C1 segment of cervical spinal cord (tissue), 14 donors: ENCODE data around the gene CALM3.

Experiments used
- DNase-seq, 14 donors: peaks; one replicate each; lab custom pipeline; 2025; lab: John Stamatoyannopoulos, UW

CALM3 gene

GRCh38 chr19:46634656-46635218 is 33.6 kb downstream of the CALM3 start:
- no peak for DNase-seq

GRCh38 chr19:46635920-46636761 is 35.0 kb downstream of the CALM3 start, which contains the start of gene GNG8:
Gene GNG8, minus strand, starts transcription at chr19:46636202. Its CDS starts 1,520 bp downstream, at chr19:46634682.
- peak in 3 of 14 donors; percentile 8 to 30 (median 11) for DNase-seq

- DNase-seq: no peak
Observed at GRCh38 chr19:46637224-46637623, 36.1 kb downstream of the CALM3 start.

- DNase-seq: peak in 5 of 14 donors; percentile 14 to 38 (median 32)
Observed at GRCh38 chr19:46639358-46640182, 38.4 kb downstream of the CALM3 start.

- no peak for DNase-seq
Observed at GRCh38 chr19:46640656-46641055, 39.5 kb downstream of the CALM3 start.

GRCh38 chr19:46644720-46645119 is 43.6 kb downstream of the CALM3 start:
- no peak for DNase-seq

GRCh38 chr19:46646402-46646801 is 45.3 kb downstream of the CALM3 start:
- no peak for DNase-seq

- peak in 1 of 14 donors; percentile 20 for DNase-seq
Observed at GRCh38 chr19:46648060-46648960, 47.2 kb downstream of the CALM3 start.

- DNase-seq: no peak
Observed at GRCh38 chr19:46648961-46649960, 48.1 kb downstream of the CALM3 start.

- no peak for DNase-seq
Observed at GRCh38 chr19:46650445-46650844, 49.3 kb downstream of the CALM3 start.

- peak in 13 of 14 donors; percentile 21 to 83 (median 73) for DNase-seq
Observed at GRCh38 chr19:46654621-46655152, 53.6 kb downstream of the CALM3 start.

- DNase-seq: no peak
Observed at GRCh38 chr19:46656541-46656940, 55.4 kb downstream of the CALM3 start.

GRCh38 chr19:46659151-46660007 is 58.2 kb downstream of the CALM3 start:
- DNase-seq: peak in 10 of 14 donors; percentile 28 to 74 (median 60)

GRCh38 chr19:46660008-46660517 is 58.9 kb downstream of the CALM3 start:
- peak in 7 of 14 donors; percentile 28 to 74 (median 64) for DNase-seq
